Fibroblast of the conjunctiva (primary cell): ENCODE measurements around the gene CUL1.

Experiments
- DNase-seq: peaks from one replicate; pipeline ENCODE4 v3.0.0-alpha.2; 2010; ENCODE audit warnings: low read depth

Gene CUL1

GRCh38 chr7:148804343-148805235, 105.9 kb downstream of the CUL1 start:
- no peak for DNase-seq

DNA sequence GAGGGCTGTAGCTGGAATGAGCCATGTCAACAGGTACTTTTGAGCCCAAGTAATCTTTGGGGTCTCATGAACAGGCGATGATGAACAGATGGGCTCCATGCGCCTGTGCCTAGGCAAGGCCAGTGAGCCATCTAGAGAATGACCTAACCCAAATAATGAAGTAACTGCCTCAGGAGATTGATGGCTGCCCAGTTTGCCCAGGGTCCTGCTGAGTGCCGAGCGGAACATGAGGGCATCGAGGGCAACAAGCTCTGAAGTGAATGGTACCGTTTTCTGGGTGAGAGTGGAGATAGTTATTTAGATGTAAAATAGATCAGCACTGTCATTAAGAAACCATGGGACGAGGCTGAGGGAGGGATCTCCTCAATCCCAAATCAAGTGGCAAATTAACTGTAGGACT, 107.5 kb downstream of the CUL1 start:
- no peak for DNase-seq

GRCh38 chr7:148807436-148807835, 108.7 kb downstream of the CUL1 start:
- DNase-seq, result no peak

DNA sequence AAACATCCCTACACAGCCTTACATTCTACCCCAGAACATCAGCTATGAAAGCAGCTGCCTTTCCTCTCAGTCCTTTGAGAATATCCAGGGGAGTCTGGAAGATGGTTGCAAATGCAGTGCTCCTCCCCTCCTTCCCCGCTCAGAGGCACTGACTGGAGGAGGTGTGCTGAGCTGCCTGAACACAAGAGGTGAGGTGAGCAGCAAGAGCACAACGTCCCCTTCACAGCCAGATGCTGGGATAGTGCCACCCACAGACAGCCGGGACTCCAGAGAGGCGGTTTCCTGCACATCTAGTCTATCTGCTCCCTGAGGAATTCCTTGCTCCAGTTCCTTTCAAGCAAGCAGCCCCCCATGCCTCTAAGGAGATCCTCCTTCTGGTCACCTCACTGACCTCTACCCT, 111.2 kb downstream of the CUL1 start:
- no peak for DNase-seq

DNA sequence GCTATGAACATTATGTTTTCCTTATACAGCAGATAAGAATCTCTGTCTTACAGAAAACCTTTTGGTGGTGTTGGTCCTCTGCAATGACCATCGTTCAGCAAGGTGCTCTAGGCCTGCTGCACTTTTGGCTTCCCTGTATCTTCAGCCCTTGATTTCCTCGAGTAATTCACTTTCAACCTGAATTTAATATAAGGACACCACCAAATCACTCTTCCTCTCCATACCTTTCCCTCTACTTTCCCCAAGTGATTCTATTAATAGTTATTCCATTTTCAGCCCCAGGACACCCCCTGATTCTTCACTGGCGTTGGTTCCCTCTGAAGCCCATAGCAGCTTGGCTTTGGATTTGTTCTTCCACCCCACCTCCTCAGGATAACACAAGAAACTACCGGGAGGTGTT, 113.2 kb downstream of the CUL1 start:
- no peak for DNase-seq

DNA sequence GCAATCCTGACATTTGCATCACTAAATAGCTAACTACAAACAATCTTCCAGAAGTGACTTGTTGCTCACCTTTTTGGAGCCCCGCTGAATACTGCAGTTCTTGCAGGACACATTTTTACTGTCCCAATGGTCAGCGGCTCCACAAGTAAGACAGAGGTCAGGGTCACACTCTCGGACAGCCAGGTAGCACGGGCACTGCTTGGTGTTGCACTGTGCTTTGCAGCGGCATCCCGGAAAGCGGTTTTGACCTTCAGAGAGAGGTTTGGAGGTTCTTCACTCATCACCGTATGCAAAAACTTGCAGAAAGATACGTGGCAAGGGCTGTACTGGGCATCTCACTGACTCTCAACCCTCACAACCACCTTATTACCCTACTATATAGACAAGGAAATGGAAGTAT, 115.2 kb downstream of the CUL1 start:
- DNase-seq, result no peak

DNA sequence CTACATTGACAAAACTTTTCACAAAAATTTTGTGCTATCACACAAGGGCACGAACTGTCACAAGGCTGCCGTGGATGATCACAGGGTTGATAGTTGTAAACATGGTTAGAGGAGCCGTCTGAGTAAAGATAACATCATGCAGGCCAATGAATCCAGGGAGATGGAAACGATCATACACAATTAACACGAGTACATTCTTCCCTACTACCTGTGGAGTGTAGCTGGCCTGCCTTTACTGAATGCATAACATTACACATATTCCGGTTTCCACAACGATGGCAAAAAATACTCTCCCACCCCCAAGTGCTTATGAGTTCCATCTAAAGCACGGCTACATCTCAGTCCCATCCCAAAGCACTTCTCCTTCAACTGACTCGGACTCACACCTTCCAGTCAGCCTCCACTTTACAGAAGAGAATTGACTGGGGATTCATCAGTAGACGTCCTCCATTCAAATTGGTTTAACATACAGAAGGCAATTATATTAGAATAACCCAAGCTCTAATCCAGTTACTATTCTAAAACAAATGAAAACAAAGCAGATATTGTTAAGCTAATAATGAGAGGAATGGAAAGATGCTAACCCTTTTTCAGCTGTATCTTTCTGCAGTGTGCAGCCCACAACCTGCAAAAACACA, 116.3 kb downstream of the CUL1 start:
- no peak for DNase-seq

DNA sequence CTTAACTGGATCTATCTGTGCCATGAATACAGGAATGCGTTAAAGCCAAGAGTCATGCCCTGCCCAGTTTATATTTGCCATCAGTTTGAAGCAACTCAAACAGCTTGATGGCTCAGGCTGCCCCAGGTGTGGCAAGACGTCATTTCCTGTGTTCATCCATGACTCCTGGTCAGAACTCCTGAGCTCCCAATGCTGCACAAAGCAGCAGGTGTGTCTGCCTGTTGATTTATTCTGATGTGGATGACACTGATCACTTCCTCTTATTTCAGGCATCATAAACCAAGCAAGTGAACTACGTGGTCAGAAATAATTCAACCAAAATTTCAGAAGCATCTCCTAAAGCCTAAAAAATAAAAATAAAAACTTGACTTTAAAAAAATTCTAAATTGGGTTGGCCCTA, 116.9 kb downstream of the CUL1 start:
- DNase-seq, result no peak

GRCh38 chr7:148819697-148820360, 121.1 kb downstream of the CUL1 start:
- DNase-seq, result no peak

- no peak for DNase-seq
Measured at GRCh38 chr7:148821422-148821821, 122.7 kb downstream of the CUL1 start.

- DNase-seq, result no peak
Measured at GRCh38 chr7:148824864-148825263, 126.2 kb downstream of the CUL1 start.

- no peak for DNase-seq
Measured at GRCh38 chr7:148825338-148825737, 126.6 kb downstream of the CUL1 start.

DNA sequence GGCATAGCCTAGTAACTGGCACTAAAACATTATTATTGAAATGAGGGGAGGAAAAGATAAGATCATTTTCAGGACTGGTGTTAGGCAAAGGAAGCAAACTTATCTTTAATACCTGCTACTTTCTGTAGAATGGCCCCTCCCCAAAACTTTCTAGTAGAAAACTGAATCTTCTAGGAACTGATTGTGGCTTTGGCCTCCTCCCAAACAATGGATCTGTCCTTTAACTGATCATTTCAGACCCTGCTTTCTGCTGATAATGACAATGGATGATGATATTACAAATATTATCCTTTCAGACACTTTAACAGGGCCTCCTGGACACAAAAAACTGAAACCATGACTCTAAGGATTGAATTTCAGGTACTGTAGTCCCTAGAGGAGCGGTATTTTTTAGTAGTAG, 130.3 kb downstream of the CUL1 start:
- DNase-seq, result no peak

GRCh38 chr7:148830897-148831692, 132.4 kb downstream of the CUL1 start:
- DNase-seq, result no peak

- DNase-seq, result no peak
Measured at GRCh38 chr7:148831782-148832181, 133.1 kb downstream of the CUL1 start.

DNA sequence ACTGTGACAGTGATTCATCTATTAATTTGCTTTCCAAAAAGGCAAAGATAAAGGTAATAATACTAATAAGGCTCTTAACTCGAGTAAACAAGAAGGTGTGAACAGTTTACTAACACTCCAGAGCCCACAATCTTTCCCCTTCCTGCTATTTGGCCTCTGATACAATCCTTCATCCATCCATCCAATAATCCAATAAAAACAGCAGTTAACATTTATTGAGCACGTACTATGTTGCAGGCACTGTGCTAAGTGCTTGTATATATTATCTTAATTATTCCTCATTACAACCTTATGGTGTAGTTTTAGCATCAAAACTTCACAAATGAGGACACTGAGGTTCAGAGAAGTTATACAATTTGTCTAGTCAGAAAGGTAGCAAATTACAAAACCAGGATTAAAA, 135.9 kb downstream of the CUL1 start:
- no peak for DNase-seq

DNA sequence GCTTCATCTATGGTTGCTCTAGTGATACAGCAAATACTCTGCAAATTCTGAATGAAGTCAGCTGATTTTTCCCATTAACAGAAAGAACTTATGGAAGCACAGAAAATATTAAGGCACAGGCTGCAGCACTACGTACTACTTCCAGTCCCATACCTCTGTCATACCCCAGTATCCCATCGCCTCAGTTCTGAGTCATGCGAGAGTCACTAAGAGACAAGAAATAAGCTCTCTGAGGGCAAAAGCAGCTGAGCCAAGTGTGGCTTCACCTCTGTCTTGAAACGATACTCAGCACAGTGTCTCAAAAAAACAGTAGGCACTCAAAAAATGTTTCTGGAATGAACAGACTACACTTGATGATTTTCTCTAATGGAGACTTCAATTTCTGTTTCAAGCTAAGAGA, 137.2 kb downstream of the CUL1 start:
- no peak for DNase-seq

GRCh38 chr7:148838905-148839304, 140.2 kb downstream of the CUL1 start:
- no peak for DNase-seq

DNA sequence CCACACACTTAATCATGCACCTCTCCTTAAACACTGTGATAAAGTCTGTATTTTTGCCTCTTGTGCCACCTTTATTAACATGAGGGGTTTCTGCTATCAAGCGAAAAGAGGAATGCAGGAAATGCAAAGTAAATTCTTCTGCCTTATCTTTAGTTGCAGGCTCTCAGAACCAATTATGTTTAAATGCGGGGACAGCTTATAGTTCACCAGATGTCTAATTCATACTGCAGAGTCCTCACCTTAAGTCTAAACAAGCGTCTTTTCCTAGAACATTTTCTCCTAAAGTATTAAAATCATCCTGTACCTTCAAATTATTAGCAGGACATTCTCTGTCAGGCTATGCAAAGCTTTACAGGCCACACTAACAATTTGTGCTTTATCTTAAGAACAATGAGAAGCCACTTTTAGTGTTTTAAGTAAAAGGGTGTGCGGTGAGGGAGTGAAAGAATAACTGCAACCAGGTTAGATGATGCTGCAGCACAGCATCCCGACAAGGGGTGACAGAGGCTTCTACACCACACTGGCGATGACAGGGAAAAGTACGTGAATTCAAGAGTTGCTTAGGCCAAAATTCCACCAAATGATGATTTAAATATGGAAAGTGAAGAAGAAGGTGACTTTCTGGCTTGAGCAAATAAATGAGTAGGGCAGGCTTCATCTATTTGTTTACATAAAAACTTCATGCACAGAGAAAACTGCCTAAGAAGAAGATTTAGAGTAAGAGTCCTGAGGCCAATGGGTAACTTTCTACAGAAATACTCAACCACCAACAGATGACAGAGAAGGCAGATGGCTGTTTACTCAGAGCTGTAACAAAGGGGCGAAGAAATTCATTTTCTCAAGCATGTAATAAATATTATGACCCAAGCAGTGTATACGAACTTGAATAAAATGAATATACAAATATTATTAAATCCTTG, 149.4 kb downstream of the CUL1 start:
- DNase-seq, result no peak

DNA sequence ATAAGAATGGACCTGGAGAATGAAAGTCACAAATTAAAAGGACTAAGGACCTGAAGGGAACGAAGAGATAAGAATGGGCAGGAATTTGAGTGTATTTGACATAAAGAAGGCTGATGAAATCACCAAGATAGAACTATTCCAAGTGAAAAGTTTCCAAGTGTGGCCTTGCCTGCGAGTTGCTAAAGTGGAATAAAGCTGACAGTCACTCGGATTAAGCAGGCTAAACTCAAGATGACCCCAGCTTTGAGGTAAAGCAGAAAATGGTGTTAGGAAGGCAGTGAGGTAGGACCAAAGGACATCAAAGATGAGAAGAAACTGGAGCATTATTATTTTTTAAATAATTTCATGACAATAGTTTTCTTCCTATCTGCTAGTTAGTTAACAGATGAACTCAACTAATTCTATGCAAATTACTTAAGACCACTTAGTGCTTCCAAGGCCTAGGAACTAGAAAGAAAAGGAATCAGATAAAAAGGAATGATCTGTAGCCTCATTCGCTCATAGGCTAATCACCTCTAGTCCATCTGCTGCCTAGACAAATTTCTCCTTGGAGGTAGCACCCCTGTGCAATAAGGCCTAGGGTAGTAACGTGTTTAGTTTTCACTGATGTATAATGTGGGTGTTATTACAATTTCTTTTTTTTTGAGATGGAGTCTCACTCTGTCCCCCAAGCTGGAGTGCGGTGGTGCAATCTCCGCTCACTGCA, 150.8 kb downstream of the CUL1 start:
- DNase-seq, result no peak

DNA sequence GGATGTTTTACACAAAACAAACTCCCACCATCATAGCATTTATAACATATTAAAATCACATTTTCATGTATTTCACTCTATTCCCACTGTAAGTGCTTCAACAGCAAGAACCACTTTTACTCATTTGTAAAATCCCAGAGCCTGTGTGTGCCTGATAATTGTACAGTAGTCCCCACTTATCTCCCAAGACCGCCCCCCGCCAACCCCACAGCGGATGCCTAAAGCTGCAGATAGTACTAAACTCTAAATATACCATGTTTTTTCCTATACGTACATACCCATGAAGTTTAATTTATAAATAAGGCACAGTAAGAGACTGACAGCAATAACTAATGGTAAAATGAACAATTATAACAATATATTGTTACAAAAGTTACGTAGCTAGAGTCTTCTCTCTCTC, 151.9 kb downstream of the CUL1 start:
- no peak for DNase-seq
